Measurements from ENCODE around the gene PSMD1.

DNA sequence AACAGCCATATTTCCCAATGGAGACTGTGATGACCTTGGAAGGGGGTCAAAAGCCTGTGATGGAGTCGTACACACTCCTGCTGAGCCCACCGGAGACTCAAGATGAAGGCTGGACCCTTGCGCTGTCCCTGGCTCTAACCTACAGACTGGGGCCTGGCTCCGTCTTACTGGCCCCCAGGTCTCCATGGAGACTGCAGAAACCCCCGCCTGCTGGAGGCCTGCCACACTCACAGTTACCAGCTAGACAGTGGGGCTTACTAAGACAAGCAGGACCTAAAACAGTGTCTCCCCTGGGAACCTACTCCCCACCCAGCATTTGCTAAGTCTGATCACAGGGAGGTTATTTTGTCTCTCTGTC is 9.8 kb upstream of the PSMD1 start:
- TF ChIP-seq SIN3A (IDR thresholded peaks at IDR 0.05; ENCODE audit: low read depth) (no peak), POLR2A (IDR thresholded peaks at IDR 0.05; ENCODE audit: borderline replicate concordance, extremely low read depth, insufficient read depth, insufficient read length) (no peak), ZNF274 (IDR thresholded peaks at IDR 0.05; ENCODE audit: low read depth, low read length) (no peak), CEBPB (IDR thresholded peaks at IDR 0.05; ENCODE audit: low read depth) (no peak), CBX3 (IDR thresholded peaks at IDR 0.05; ENCODE audit: low read depth) (no peak), EZH2 (IDR thresholded peaks at IDR 0.05) (no peak)
- TF ChIP-seq, protein P1, sequence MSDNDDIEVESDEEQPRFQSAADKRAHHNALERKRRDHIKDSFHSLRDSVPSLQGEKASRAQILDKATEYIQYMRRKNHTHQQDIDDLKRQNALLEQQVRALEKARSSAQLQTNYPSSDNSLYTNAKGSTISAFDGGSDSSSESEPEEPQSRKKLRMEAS (IDR thresholded peaks at IDR 0.05): no peak
- TF ChIP-seq, protein P2, sequence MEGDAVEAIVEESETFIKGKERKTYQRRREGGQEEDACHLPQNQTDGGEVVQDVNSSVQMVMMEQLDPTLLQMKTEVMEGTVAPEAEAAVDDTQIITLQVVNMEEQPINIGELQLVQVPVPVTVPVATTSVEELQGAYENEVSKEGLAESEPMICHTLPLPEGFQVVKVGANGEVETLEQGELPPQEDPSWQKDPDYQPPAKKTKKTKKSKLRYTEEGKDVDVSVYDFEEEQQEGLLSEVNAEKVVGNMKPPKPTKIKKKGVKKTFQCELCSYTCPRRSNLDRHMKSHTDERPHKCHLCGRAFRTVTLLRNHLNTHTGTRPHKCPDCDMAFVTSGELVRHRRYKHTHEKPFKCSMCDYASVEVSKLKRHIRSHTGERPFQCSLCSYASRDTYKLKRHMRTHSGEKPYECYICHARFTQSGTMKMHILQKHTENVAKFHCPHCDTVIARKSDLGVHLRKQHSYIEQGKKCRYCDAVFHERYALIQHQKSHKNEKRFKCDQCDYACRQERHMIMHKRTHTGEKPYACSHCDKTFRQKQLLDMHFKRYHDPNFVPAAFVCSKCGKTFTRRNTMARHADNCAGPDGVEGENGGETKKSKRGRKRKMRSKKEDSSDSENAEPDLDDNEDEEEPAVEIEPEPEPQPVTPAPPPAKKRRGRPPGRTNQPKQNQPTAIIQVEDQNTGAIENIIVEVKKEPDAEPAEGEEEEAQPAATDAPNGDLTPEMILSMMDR (IDR thresholded peaks at IDR 0.05 in 2 of 3, conservative IDR thresholded peaks at IDR 0.05 in 1 of 3; ENCODE audit: borderline replicate concordance in 1 of 3, insufficient read depth in 1 of 3, low read depth in 2 of 3, low read length in 2 of 3): no peak
- TF ChIP-seq, protein P3, sequence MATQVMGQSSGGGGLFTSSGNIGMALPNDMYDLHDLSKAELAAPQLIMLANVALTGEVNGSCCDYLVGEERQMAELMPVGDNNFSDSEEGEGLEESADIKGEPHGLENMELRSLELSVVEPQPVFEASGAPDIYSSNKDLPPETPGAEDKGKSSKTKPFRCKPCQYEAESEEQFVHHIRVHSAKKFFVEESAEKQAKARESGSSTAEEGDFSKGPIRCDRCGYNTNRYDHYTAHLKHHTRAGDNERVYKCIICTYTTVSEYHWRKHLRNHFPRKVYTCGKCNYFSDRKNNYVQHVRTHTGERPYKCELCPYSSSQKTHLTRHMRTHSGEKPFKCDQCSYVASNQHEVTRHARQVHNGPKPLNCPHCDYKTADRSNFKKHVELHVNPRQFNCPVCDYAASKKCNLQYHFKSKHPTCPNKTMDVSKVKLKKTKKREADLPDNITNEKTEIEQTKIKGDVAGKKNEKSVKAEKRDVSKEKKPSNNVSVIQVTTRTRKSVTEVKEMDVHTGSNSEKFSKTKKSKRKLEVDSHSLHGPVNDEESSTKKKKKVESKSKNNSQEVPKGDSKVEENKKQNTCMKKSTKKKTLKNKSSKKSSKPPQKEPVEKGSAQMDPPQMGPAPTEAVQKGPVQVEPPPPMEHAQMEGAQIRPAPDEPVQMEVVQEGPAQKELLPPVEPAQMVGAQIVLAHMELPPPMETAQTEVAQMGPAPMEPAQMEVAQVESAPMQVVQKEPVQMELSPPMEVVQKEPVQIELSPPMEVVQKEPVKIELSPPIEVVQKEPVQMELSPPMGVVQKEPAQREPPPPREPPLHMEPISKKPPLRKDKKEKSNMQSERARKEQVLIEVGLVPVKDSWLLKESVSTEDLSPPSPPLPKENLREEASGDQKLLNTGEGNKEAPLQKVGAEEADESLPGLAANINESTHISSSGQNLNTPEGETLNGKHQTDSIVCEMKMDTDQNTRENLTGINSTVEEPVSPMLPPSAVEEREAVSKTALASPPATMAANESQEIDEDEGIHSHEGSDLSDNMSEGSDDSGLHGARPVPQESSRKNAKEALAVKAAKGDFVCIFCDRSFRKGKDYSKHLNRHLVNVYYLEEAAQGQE (IDR thresholded peaks at IDR 0.05; ENCODE audit: low read depth): no peak
- TF ChIP-seq, protein P4, sequence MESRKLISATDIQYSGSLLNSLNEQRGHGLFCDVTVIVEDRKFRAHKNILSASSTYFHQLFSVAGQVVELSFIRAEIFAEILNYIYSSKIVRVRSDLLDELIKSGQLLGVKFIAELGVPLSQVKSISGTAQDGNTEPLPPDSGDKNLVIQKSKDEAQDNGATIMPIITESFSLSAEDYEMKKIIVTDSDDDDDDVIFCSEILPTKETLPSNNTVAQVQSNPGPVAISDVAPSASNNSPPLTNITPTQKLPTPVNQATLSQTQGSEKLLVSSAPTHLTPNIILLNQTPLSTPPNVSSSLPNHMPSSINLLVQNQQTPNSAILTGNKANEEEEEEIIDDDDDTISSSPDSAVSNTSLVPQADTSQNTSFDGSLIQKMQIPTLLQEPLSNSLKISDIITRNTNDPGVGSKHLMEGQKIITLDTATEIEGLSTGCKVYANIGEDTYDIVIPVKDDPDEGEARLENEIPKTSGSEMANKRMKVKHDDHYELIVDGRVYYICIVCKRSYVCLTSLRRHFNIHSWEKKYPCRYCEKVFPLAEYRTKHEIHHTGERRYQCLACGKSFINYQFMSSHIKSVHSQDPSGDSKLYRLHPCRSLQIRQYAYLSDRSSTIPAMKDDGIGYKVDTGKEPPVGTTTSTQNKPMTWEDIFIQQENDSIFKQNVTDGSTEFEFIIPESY (IDR thresholded peaks at IDR 0.05; ENCODE audit: extremely low read depth, insufficient replicate concordance, low read length): no peak
